Fibroblast of skin of left biceps (primary cell): ENCODE data around the gene IL12A.

ENCODE experiments used
- DNase-seq, 2 experiments: peaks; one replicate each; pipeline ENCODE4 v3.0.0-alpha.2; 2013; ENCODE audit warnings: low read depth in 2 of 2

Gene IL12A

DNA sequence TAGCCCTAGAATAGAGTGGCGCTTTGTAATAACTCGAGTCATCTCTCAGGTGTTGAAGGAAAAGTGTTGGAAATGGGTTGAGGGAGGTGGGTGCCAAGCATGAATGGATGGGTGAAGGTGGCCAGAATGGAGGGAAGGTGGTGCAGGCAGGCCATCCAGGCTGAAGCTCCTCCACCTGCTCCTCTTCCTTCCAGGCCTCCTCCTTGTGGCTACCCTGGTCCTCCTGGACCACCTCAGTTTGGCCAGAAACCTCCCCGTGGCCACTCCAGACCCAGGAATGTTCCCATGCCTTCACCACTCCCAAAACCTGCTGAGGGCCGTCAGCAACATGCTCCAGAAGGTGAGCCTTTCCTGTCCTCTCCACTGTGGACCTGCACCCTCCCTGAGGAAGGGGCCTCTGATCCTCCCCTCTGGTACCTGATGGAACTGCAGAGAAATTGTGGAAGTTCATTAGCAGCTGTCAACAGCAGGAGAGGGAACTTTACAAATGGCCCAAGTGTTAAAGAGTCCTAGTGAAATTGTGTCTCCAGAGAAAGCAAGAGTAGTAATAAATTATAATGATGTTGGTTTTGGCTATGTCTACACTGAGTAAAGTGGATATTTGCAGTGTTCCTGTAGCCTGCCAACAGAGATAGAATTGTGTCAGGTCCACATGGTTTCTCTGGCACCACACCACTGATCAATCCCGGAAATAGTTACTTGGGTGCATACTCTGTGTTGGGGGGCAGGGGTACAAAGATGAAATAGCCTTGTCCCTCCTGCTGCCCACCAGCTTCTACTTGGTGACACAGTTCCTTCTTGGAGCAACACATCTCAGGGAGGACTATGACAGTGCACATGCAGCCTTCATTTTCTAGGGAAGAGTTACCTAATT is 1.6 kb downstream of the IL12A start:
- no peak for DNase-seq

DNA sequence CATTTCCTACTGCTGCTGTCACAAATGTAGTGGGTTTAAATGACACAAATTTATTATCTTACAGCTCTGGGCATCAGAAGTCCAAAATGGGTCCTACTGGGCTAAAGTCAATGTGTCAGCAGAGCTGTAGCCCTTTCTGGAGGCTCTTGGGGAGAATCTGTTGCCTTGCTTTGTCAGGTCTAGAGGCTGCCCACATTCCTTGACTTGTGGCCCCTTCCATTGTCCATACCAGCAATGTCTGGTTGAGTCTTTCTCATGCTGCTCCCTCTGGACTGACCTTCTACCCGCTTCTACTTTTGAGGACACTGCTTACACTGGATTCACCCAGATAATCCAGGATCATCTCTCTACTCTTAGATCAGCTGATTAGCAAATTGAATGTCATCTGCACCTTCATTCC is 3.0 kb downstream of the IL12A start:
- DNase-seq = no peak

- no peak for DNase-seq
Measured at GRCh38 chr3:159992589-159992988, 4.0 kb downstream of the IL12A start.

- no peak for DNase-seq
Measured at GRCh38 chr3:159994182-159994581, 5.5 kb downstream of the IL12A start.

DNA sequence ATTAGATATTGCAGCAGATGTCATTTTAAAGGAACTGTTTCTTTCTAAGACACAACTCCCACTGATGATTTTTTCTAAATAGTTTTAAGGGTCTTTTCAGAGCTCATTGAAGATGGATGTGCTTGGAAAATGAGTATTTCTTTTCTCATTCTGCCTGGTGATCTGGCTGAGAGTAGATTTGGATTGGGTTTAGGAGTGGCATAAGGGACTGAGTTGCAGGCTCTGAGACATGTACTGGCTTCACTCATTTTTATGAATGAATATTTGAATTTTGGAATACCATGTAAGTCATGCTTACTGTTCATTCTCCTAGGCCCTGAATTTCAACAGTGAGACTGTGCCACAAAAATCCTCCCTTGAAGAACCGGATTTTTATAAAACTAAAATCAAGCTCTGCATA is 6.5 kb downstream of the IL12A start:
- no peak for DNase-seq

DNA sequence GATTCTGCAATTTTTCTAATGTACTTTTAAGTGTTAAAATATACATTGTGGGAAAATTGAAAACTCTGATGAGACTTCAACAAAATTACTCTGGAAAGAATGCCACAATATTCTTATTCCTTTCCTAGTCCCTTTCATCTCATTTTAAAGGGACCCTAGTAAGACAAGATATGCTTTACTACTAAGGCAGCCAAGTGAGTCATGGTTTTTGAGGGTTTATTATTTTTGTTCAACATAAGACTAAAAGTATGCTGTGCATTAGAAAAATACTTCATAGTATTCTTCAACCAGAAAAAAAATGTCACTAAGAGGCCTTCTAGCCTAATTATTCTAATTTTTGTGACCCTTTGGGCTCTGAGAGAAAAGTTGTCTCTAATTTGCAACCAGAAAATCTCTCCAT is 7.4 kb downstream of the IL12A start:
- DNase-seq = no peak

- no peak for DNase-seq
Measured at GRCh38 chr3:159996959-159997358, 8.3 kb downstream of the IL12A start.

GRCh38 chr3:160001148-160001760 is 12.6 kb downstream of the IL12A start:
- DNase-seq = no peak

GRCh38 chr3:160001850-160002623 is 13.4 kb downstream of the IL12A start:
- DNase-seq = no peak

GRCh38 chr3:160003520-160004128 is 15.0 kb downstream of the IL12A start:
- no peak for DNase-seq

DNA sequence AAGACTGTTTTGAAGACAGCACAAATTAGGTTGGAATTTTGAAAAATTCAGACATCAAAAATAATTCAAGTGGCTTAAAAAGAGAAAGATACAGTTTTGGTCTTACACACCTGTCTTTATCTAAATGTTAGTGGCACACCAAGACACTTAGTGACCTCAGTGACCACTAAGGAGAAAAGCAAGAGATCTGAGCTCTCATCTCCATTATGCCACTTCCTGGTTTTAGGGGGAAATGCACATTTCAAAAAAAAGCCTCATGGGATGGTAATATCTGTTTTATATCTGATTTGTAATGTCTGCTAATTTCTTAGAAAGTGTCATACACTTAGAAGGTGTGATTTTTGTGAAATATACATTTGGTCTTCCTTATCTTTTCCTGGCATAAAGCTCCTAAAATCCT is 16.4 kb downstream of the IL12A start:
- no peak for DNase-seq

GRCh38 chr3:160006282-160007163 is 17.9 kb downstream of the IL12A start:
- DNase-seq = peak in 1 of 2 experiments; percentile 30

DNA sequence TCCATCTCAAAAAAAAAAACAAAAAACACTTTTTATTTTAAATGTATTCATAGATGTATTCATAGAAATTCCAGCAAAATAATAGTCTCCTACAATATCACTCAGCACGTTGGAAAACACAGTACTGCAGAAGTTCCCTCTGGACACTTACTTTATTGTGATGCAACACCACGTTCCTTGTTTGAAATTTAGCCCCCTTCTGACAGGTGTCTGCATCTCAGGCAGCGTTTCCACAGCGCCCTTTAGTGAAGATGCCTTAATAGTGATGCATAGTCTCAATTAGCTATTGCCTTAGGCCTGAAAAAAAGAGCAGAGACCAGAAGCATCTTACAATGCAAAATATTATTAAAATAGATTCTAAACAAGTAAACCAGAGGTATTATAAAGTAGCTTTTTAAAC is 20.3 kb downstream of the IL12A start:
- DNase-seq = no peak

GRCh38 chr3:160009525-160009924 is 20.9 kb downstream of the IL12A start:
- no peak for DNase-seq

DNA sequence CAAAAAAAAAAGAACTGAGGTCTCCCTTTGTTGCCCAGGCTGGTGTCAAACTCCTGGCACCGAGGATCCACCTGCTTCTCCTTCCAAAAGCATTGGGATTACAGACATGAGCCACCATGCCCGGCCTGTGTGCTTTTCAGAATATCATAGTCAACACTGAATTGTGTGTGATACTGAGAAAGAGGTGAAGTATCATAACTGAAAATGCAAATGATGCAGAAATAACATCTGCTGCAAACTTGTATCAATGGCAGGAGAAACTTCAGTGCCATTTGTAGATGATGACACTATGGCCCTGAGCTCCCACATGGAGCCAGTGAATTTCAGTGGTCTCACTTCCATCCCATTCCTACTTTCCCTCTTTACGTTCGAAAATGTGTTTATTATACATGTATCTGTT is 21.9 kb downstream of the IL12A start:
- DNase-seq = no peak

- DNase-seq = no peak
Measured at GRCh38 chr3:160012108-160012507, 23.5 kb downstream of the IL12A start.

DNA sequence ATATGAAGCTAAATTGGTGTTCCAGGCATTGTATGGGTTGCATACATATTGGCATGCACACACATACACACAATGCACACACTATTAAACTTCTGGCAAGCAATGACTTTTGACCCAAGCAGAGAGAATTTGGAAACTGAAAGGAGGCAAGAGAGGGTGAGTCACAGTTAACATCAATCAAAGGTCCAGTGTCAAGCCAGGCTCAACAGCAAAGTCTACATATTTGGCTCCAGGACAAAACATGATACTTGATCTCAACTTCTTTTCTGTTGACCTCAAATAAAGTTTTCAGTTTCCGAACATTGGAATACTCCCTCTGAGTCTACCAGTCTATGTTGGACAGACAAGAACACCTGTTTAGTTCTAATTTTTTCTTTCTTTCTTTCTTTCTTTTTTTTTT is 28.3 kb downstream of the IL12A start:
- DNase-seq = no peak

GRCh38 chr3:160018959-160019358 is 30.3 kb downstream of the IL12A start:
- DNase-seq = no peak

DNA sequence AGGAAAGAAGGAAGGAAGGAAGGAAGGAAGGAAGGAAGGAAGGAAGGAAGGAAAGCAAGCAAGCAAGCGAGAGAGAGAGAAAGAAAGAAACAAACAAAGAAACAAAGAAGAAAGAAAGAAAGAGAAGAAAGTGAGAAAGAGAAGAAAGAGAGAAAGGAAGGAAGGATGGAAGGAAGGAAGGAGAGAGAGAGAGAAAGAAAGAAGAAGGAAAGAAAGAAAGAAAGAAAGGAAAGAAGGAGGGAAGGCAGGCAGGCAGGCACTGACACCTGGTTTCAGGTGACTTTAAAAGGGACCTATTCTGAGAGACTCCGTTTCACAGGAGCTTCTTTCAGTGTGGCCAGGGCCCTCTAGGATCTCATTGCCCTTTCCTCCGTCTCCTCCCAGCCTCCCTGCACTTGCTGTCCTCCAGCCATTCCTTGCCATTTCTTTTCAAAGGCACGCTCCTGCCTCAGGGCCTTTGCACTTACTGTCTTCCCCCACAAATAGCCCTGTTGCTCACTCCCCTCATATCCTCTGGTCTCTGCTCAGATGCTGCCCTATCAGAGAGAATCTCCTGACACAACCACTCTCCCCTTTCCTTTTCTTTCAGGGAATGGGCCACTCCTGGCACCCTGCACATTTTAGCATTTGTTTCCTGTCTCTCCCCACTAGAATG is 31.5 kb downstream of the IL12A start:
- no peak for DNase-seq

- DNase-seq = no peak
Measured at GRCh38 chr3:160022068-160022467, 33.4 kb downstream of the IL12A start.

DNA sequence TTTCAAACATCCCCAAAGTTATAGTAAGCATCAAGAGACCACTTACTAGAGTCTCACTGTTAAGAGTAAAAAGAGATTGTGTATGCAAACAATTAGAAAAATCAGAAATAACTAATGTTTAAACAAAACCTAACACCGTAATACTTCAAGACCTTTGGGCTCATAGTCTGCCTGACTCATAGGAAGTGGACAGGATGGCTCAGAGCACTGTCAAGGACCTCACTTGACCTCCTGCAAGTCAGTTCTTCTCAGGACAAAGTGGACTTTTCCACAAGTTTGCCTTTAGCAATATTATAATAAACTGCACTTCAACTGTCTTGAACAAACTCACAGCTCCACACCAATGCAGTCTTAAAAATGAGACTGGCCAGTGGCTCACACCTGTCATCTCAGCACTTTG is 34.8 kb downstream of the IL12A start:
- DNase-seq = no peak
